ENCODE data around the gene DOCK11.
"Not testable (repeated sequence)": the region's sequence is repeated elsewhere in the genome, so short reads cannot be mapped to it uniquely, and the experiment has no call there.

DOCK11 gene

GRCh38 chrX:118577041-118577440 is 81.4 kb downstream of the DOCK11 start:
- no peak for DNase-seq

GRCh38 chrX:118579417-118579816 is 83.8 kb downstream of the DOCK11 start:
- no peak for DNase-seq

DNA sequence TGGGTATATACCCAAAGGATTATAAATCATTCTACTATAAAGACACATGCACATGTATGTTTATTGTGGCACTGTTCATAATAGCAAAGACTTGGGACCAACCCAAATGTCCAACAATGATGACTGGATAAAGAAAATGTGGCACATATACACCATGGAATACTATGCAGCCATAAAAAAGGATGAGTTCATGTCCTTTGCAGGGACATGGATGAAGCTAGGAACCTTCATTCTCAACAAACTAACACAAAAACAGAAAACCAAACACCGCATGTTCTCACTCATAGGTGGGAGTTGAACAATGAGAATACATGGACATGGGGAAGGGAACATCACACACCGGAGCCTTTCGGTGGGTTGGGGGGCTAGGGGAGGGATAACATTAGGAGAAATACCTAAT is 87.3 kb downstream of the DOCK11 start:
- not testable (repeated sequence) for DNase-seq

- DNase-seq = no peak
These were observed 88.2 kb downstream of the DOCK11 start for GRCh38 chrX:118583781-118584180.

DNA sequence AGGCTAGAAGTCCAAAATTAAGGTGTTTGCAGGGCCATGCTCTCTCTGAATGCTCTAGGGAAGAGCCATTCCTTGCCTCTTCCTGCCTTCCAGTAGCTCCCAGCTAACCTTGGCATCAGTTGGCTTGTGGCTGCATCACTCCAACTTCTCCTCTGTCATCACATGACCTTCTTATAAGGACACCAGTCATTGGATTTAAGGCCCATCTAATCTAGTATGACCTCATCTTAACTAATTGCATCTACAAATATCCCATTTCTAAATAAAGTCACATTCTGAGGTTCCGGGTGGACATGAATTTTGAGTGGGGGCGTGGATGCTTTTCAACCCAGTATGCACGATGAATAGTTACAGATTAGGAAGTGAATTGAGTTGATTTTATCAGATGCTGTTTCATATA is 89.7 kb downstream of the DOCK11 start:
- DNase-seq = no peak

GRCh38 chrX:118586206-118586605 is 90.6 kb downstream of the DOCK11 start:
- not testable (repeated sequence) for DNase-seq

GRCh38 chrX:118588715-118589114 is 93.1 kb downstream of the DOCK11 start:
- DNase-seq = no peak

DNA sequence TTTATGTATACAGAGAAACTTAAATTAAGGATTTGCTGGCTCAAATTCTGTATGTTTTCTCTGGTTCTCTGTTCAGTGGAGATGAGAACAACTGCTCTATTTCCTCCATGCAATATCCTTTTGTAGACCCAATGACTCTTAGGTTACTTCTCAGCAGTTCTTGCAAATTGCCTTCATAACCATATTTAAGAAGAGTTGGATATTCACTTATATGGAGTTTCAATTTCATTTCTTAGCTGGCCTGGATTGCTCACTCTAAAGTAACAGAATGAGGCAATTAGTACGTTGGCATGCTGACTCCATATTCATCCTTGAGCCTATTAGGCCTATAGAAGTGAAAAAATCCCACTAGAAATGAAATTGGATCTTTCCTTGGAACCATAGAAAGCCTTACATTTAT is 93.6 kb downstream of the DOCK11 start:
- no peak for DNase-seq

- no peak for DNase-seq
These were observed 97.8 kb downstream of the DOCK11 start for GRCh38 chrX:118593407-118593806.

GRCh38 chrX:118594697-118595420 is 99.2 kb downstream of the DOCK11 start:
- no peak for DNase-seq

GRCh38 chrX:118595501-118596042 is 100.0 kb downstream of the DOCK11 start:
- DNase-seq = no peak

DNA sequence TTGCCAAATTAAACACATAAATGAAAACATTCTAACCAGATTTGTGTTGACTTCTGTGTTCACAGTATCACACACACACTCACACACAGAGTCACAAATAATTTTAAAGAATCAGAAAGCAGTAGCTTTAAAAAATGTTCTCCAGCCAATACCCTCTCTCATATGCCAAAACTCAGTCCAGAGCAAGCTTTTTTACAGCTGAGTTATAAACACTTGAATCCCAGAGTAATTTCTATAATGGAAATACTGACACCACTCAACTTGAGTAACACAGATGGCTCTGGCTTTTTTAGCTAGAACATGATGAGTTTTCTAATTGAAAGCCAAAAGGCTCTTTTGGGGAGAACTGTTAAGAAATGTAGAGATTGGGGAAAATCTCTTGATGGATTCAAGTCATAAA is 100.8 kb downstream of the DOCK11 start:
- no peak for DNase-seq

DNA sequence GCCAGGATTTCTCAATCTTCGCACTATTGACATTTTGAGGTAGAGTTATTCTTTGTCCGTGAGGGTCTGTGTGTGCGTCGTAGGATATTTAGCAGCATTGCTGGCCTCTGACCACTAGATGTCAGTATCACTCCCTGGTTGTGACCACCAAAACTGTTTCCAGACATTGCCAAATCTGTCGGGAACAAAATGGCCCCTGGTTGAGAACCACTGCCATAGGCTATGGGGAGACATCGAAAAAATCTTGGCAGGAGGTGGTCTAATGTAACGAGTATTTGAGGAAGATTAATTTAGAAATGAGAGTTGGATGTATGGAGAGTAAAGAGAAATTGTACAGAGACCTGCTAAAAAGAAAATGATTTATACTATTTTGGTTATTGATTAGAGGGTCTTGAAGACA is 108.4 kb downstream of the DOCK11 start:
- peak; percentile 63 for DNase-seq

- DNase-seq = no peak
These were observed 116.7 kb downstream of the DOCK11 start for GRCh38 chrX:118612290-118612689.

GRCh38 chrX:118614150-118614549 is 118.5 kb downstream of the DOCK11 start:
- DNase-seq = no peak

DNA sequence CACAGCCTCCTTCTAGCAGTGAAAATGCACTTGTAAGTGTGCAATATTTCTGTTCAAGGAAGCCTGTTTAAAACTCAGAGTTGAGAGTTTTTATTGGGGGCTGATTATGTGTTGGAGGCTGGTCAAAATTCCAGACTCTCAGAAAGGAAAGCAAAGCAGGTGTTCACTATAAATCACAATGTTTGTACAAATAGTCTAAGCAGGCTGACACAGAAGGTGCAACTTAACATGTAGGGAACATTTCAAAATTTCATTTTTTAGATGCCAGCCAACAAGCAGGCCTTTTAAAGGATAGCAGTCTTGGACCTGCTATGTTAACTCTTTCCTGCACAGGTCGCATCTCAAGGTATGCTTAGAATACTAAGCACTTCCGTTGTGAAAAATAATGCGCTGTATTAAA is 119.5 kb downstream of the DOCK11 start:
- DNase-seq = no peak

- DNase-seq = no peak
These were observed 125.6 kb downstream of the DOCK11 start for GRCh38 chrX:118621081-118621759.

- DNase-seq = no peak
These were observed 127.4 kb downstream of the DOCK11 start for GRCh38 chrX:118623062-118623461.

DNA sequence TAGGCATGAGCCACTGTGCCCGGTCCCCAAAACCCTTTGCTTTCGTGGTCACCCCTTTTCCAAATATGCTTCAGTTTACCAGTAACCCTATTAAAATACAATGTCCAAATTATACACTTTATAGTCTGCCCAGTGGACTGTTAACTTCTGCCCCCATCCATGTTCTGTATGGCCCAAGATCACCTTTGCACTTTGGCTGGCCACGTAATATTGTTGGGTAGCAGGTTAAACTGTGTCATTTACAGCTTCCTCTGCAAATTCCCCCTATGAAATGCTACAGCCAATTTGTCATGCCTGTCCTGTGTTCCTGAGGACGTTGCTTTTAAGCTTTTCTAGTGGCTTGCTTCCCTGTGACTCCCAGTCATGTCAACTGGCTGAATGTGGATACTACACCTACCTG is 130.7 kb downstream of the DOCK11 start:
- no peak for DNase-seq

DNA sequence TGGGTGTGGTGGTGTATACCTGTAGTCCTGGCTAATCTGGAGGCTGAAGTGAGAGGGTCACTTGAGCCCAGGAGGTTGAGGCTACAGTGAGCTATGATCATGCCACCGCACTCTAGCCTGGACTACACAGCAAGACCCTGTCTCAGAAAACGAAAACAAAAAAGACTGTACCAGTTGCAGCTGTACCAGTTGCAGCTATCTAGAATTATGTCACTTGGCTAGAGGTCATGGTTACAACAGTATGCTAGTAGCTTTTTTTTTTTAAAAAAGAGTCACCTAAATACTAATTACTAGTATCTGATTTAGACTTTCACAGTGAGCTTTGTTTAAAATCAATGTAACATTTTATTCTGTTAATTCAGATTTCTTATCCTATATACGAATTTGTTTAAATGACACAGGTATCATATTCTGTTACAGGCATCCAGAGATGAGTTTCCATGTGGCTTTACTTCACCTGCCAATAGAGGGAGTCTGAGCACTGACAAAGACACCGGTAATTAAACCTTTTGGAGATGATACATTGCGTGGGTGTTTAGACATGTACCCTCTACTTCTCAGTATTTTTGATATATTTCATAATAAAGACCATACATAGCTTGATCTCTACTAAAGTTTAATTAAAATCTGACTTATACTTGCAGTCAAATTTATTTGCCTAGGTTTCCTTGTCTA is 131.6 kb downstream of the DOCK11 start:
- DNase-seq = no peak

GRCh38 chrX:118630848-118631247 is 135.2 kb downstream of the DOCK11 start:
- DNase-seq = no peak

- no peak for DNase-seq
These were observed 136.0 kb downstream of the DOCK11 start for GRCh38 chrX:118631586-118631985.

GRCh38 chrX:118632862-118633261 is 137.2 kb downstream of the DOCK11 start:
- no peak for DNase-seq

GRCh38 chrX:118633530-118633929 is 137.9 kb downstream of the DOCK11 start:
- no peak for DNase-seq
